Tibial nerve (tissue), 4 donors: ENCODE data around the gene PIEZO2.

Source experiments
- CTCF ChIP-seq, 5 experiments: fragments of 200-600 bp in 3 of 5; fragments of 450-650 bp in 2 of 5; sonication (generic) in 3 of 5; IDR thresholded peaks; one replicate each; pipeline ENCODE4 v1.5.1; 2016 to 2019; ENCODE audit warnings: antibody characterized with exemption in 5 of 5, mild to moderate bottlenecking in 3 of 5, moderate library complexity in 2 of 5
- EP300 ChIP-seq, 2 donors: sonication (generic); formaldehyde crosslinking; IDR thresholded peaks; one replicate each; pipeline ENCODE4 v1.6.1; 2017; ENCODE audit warnings: antibody characterized with exemption in 2 of 2, mild to moderate bottlenecking in 1 of 2
- POLR2A ChIP-seq, 2 donors: fragments of 450-650 bp; IDR thresholded peaks; one replicate each; pipeline ENCODE4 v1.6.1; 2017; ENCODE audit warnings: antibody characterized with exemption in 2 of 2, mild to moderate bottlenecking in 2 of 2, moderate library complexity in 2 of 2

- TF ChIP-seq CTCF (IDR thresholded peaks at IDR 0.05): no peak
- no peak for TF ChIP-seq POLR2A (IDR thresholded peaks at IDR 0.05)
- no peak for TF ChIP-seq EP300 (IDR thresholded peaks at IDR 0.05)
Measured at GRCh38 chr18:11004951-11005350, 144.4 kb downstream of the PIEZO2 start.
